ENCODE data around the gene AJAP1.

Gene AJAP1

GRCh38 chr1:4684864-4685522, 30.6 kb downstream of the AJAP1 start:
- TF ChIP-seq CTCF (IDR thresholded peaks at IDR 0.05; ENCODE audit: low read depth, low read length) (no peak), EZH2phosphoT487 (IDR thresholded peaks at IDR 0.05; ENCODE audit: low read depth) (no peak)
- no peak overlapping the region for H3K9ac ChIP-seq (ENCODE audit: low read length)
- peaks cover 4% of the 10 kb centered on the region; the same call in 1 of the 2 replicates for H3K27me3 ChIP-seq (ENCODE audit: low read depth, low read length)
- no peak overlapping the region for H2AFZ ChIP-seq (ENCODE audit: low read depth, low read length)
- H3K9me3 ChIP-seq (ENCODE audit: insufficient read depth, low read length) = no peaks in the 10 kb centered on the region
- H3K4me3 ChIP-seq (ENCODE audit: low read length) = no peak overlapping the region
- H4K20me1 ChIP-seq (ENCODE audit: insufficient read depth, low read length) = no peaks in the 10 kb centered on the region
- H3K4me1 ChIP-seq (ENCODE audit: low read length) = no peaks in the 10 kb centered on the region
- no peaks in the 10 kb centered on the region for H3K36me3 ChIP-seq (replicated peaks; ENCODE audit: low read depth, low read length)
- no peaks in the 10 kb centered on the region for H3K79me2 ChIP-seq (ENCODE audit: low read length)
- no peak overlapping the region for H3K27ac ChIP-seq (ENCODE audit: low read length)
- no peak overlapping the region for H3K4me2 ChIP-seq (ENCODE audit: low read length)

- H3K4me3 ChIP-seq (ENCODE audit: low read length) = no peak overlapping the region
- H3K36me3 ChIP-seq (replicated peaks; ENCODE audit: low read depth, low read length) = no peaks in the 10 kb centered on the region
- H3K27me3 ChIP-seq (ENCODE audit: low read depth, low read length) = peaks cover 4% of the 10 kb centered on the region; the same call in 1 of the 2 replicates
- no peaks in the 10 kb centered on the region for H3K4me1 ChIP-seq (ENCODE audit: low read length)
- no peak overlapping the region for H3K27ac ChIP-seq (ENCODE audit: low read length)
- no peak overlapping the region for H3K9ac ChIP-seq (ENCODE audit: low read length)
- no peak overlapping the region for H3K4me2 ChIP-seq (ENCODE audit: low read length)
- no peaks in the 10 kb centered on the region for H3K9me3 ChIP-seq (ENCODE audit: insufficient read depth, low read length)
- H3K79me2 ChIP-seq (ENCODE audit: low read length) = no peaks in the 10 kb centered on the region
- no peak for TF ChIP-seq CTCF (IDR thresholded peaks at IDR 0.05; ENCODE audit: low read depth, low read length)
- TF ChIP-seq EZH2phosphoT487 (IDR thresholded peaks at IDR 0.05; ENCODE audit: low read depth) = no peak
- H2AFZ ChIP-seq (ENCODE audit: low read depth, low read length) = no peak overlapping the region
- H4K20me1 ChIP-seq (ENCODE audit: insufficient read depth, low read length) = no peaks in the 10 kb centered on the region
These were observed 31.1 kb downstream of the AJAP1 start for GRCh38 chr1:4685523-4685865.

GRCh38 chr1:4687943-4688342, 33.5 kb downstream of the AJAP1 start:
- H3K36me3 ChIP-seq (replicated peaks; ENCODE audit: low read depth, low read length) = no peaks in the 10 kb centered on the region
- H4K20me1 ChIP-seq (ENCODE audit: insufficient read depth, low read length) = no peaks in the 10 kb centered on the region
- no peaks in the 10 kb centered on the region for H3K4me1 ChIP-seq (ENCODE audit: low read length)
- H2AFZ ChIP-seq (ENCODE audit: low read depth, low read length) = no peak overlapping the region
- H3K27me3 ChIP-seq (ENCODE audit: low read depth, low read length) = peaks cover 4% of the 10 kb centered on the region; the same call in 1 of the 2 replicates
- no peak overlapping the region for H3K4me3 ChIP-seq (ENCODE audit: low read length)
- no peak overlapping the region for H3K4me2 ChIP-seq (ENCODE audit: low read length)
- no peak overlapping the region for H3K27ac ChIP-seq (ENCODE audit: low read length)
- H3K79me2 ChIP-seq (ENCODE audit: low read length) = no peaks in the 10 kb centered on the region
- H3K9ac ChIP-seq (ENCODE audit: low read length) = no peak overlapping the region
- no peaks in the 10 kb centered on the region for H3K9me3 ChIP-seq (ENCODE audit: insufficient read depth, low read length)
- TF ChIP-seq EZH2phosphoT487 (IDR thresholded peaks at IDR 0.05; ENCODE audit: low read depth) = no peak
- TF ChIP-seq CTCF (IDR thresholded peaks at IDR 0.05; ENCODE audit: low read depth, low read length) = no peak

GRCh38 chr1:4689271-4689935, 35.0 kb downstream of the AJAP1 start:
- peaks cover 4% of the 10 kb centered on the region; the same call in 1 of the 2 replicates for H3K27me3 ChIP-seq (ENCODE audit: low read depth, low read length)
- H3K27ac ChIP-seq (ENCODE audit: low read length) = no peak overlapping the region
- TF ChIP-seq EZH2phosphoT487 (IDR thresholded peaks at IDR 0.05; ENCODE audit: low read depth) = no peak
- no peaks in the 10 kb centered on the region for H3K4me1 ChIP-seq (ENCODE audit: low read length)
- no peak overlapping the region for H3K4me2 ChIP-seq (ENCODE audit: low read length)
- H3K4me3 ChIP-seq (ENCODE audit: low read length) = no peak overlapping the region
- H3K79me2 ChIP-seq (ENCODE audit: low read length) = no peaks in the 10 kb centered on the region
- H2AFZ ChIP-seq (ENCODE audit: low read depth, low read length) = no peak overlapping the region
- no peak overlapping the region for H3K9ac ChIP-seq (ENCODE audit: low read length)
- H3K36me3 ChIP-seq (replicated peaks; ENCODE audit: low read depth, low read length) = no peaks in the 10 kb centered on the region
- no peaks in the 10 kb centered on the region for H4K20me1 ChIP-seq (ENCODE audit: insufficient read depth, low read length)
- H3K9me3 ChIP-seq (ENCODE audit: insufficient read depth, low read length) = no peaks in the 10 kb centered on the region

All from OCI-LY3 (cell line).